GM19467 (cell line): ENCODE measurements around the gene MICAL3.
"Not testable (repeated sequence)": the region's sequence is repeated elsewhere in the genome, so short reads cannot be mapped to it uniquely, and the experiment has no call there.

Experiments
- ATAC-seq: cut with Tn5 transposase; IDR thresholded peaks from one replicate; pipeline ENCODE4 v1.9.1; 2021; ENCODE audit warnings: mild to moderate bottlenecking, moderate library complexity; ENCODE audit not compliant: unreplicated experiment

MICAL3 gene

DNA sequence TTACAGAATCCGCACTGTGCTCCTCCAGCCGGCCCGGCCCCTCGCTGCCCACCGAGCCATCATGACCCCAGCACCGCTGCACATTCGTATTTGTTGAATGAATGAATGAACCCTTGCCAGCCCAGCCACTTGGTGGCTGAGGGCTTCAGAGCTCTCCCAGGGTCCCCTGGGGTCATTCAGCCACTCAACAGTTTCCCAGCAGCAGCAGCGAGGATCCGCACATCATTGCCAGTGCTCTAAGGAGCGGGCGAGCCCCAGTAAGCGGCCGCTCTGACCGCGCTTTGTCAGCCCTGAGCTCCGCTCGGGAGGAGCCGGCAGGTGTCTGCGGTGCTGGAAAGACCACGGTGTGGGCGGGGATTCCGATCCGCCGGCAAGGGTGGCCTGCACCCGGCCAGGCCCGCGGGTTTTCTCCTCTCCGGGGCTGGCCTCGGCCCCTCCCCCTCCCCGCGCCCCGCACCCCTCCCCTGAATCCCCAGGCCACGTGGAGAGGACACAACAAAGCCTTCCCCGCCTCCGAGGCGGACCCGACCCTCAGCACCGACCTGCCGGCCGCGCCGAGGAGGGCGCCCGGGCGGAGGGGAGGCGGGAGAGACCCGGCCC lies 250.7 kb downstream of the MICAL3 start:
- no peak for ATAC-seq

GRCh38 chr22:17772958-17773605 lies 251.3 kb downstream of the MICAL3 start:
- ATAC-seq: no peak

DNA sequence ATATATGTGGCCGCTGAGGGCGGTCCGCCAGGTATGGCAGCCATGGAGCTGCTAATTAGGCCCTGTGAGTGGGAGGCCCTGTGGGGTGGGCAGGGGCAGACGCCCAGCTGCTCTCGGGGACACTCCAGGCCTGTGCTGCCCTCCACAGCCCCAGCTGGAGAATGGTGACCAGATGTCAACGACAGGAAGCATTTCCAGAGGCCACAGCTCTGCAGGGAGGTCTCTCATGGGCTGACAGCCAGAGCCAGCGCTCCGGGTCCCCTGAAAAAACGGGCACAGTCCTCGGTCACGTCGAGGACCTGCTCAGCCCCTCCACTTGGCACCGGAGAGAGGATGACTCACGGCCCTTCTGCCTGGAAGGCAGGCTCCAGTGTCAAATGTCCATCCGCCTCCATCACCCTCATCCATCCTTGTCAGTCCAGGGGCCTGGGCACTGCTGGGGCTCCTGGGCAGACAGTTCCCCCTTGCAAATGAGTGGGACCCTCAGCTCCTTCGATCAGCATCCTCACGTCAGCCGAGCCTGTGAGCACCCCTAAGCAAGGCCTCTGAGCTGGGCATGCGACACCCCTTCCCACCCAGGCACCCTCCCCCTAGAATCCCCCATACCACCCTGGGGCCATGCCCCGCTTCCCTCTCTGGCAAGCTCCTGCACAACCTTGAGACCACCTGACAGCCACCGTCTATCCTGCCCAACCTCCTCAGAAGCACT lies 252.0 kb downstream of the MICAL3 start:
- ATAC-seq: no peak

- ATAC-seq: no peak
These were observed 253.9 kb downstream of the MICAL3 start for GRCh38 chr22:17770180-17771077.

GRCh38 chr22:17769716-17770082 lies 254.7 kb downstream of the MICAL3 start:
- no peak for ATAC-seq

- no peak for ATAC-seq
These were observed 255.2 kb downstream of the MICAL3 start for GRCh38 chr22:17769013-17769715.

GRCh38 chr22:17767233-17768065 lies 256.9 kb downstream of the MICAL3 start:
- no peak for ATAC-seq

DNA sequence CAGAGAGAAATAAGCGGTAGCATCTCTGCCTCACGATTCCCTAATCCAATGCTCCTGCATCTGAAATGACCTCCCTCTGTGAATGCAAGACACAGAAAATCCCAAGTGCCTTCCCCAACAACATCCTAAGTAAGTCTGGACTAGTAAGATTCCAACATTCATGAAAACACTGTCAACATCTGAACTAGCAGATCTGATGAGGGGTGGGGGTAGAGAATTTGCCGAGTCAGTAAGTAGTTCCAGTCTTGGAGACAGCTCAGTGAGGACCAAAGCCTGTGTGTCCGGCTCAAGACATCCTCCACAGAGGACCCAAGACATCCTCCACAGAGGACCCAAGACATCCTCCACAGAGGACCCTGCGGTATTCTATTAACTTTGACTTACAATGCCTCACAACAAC lies 259.5 kb downstream of the MICAL3 start:
- ATAC-seq: not testable (repeated sequence)

DNA sequence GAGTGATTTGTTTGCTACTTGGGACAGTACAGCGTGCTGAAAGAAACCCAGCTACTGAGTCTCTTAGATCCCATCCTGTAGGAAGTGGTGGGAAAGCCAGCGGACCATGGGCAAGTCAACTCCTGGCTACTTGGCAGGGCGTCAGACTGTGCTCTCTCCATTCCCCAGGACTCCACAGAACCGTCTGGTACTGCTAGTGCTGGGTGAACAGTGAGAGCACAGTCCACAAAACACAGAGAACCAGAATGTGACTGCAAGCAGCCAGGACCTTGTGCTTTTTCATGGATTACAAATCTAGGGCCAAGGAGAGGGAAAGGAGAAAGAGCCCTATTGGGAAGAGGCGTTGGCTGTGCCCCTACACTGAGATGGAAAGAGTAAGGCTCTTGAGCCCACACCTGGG lies 260.3 kb downstream of the MICAL3 start:
- no peak for ATAC-seq

GRCh38 chr22:17763442-17763841 lies 260.9 kb downstream of the MICAL3 start:
- ATAC-seq: not testable (repeated sequence)

DNA sequence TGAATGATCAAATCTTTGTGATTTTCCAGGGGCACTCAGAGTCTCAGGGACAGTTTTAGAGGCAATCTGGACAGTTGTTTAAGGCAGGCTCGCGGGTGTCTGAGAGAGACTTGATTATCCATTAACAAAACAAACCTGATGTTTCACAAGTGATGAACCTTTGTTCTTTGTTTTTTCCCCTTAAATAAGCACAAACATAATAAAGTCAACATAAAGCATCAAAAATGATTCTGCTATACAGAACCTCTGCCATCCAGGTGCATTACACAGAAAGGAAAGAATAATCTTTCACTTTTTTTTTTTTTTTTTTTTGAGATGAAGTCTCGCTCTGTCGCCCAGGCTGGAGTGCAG lies 263.2 kb downstream of the MICAL3 start:
- ATAC-seq: no peak

GRCh38 chr22:17754233-17754925 lies 270.0 kb downstream of the MICAL3 start:
- no peak for ATAC-seq

- ATAC-seq: no peak
These were observed 270.9 kb downstream of the MICAL3 start for GRCh38 chr22:17753401-17753989.

- no peak for ATAC-seq
These were observed 272.8 kb downstream of the MICAL3 start for GRCh38 chr22:17751596-17751995.

- no peak for ATAC-seq
These were observed 274.6 kb downstream of the MICAL3 start for GRCh38 chr22:17749605-17750395.

GRCh38 chr22:17748555-17749353 lies 275.6 kb downstream of the MICAL3 start:
- ATAC-seq: no peak

DNA sequence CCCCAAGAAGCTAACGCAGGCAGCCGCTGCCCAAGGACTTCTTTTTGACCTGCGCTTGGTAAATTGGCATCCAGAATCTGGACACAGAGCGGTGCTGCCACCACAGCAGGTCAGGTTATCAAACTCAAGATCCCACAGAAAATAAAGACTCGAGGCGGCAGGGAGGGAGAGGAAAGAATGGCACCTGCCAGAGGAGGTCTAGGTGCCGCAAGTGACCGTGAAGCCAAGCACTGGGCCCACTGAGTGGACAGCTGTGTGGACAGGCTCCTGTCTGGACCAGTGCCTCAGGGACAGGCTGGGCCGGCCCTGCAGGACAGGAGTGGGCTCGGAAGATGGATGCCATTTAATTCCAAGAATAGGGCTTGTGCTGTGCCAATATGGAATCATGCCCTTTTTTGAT lies 277.4 kb downstream of the MICAL3 start:
- no peak for ATAC-seq
